Vagina (tissue), 2 donors: ENCODE results near the gene SLC4A11.

Experiments
- CTCF ChIP-seq, 3 experiments: fragments of 450-650 bp in 2 of 3; fragments of 200-600 bp in 1 of 3; sonication (generic) in 1 of 3; IDR thresholded peaks; one replicate each; pipeline ENCODE4 v1.5.1; 2017 to 2019; ENCODE audit warnings: antibody characterized with exemption in 3 of 3, mild to moderate bottlenecking in 2 of 3, moderate library complexity in 2 of 3
- POLR2A ChIP-seq, 2 donors: fragments of 450-650 bp; IDR thresholded peaks; one replicate each; pipeline ENCODE4 v1.6.1; 2017; ENCODE audit warnings: antibody characterized with exemption in 2 of 2, mild to moderate bottlenecking in 2 of 2, moderate library complexity in 2 of 2
- POLR2AphosphoS5 ChIP-seq, 2 donors: sonication (generic); formaldehyde crosslinking; IDR thresholded peaks; one replicate each; pipeline ENCODE4 v1.9.0; 2017; ENCODE audit warnings: antibody characterized with exemption in 2 of 2, mild to moderate bottlenecking in 2 of 2, low read depth in 1 of 2; ENCODE audit not compliant: insufficient read depth in 1 of 2

DNA sequence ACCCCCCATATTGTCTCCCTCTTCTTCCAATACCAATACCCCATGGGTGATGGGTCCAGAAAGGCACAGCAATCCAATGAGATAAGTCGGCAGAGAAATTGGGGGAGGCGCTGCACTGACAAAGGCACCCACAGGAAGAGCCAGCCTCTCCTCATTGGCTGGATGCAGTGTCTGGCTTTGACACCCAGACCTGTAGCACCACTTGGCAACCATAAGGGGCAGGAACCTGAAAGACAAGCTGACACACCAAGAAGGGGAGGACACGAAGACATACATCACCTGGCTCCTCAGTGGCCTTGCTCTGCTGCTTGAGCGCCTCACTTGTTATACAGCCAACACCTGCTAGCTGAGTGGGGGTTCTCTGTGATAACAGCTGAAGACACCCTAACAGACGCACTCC lies 19.4 kb upstream of the SLC4A11 start:
- TF ChIP-seq CTCF (IDR thresholded peaks at IDR 0.05) = no peak
- TF ChIP-seq POLR2AphosphoS5 (IDR thresholded peaks at IDR 0.05; ENCODE audit: insufficient read depth in 1 of 2, low read depth in 1 of 2) = no peak
- TF ChIP-seq POLR2A (IDR thresholded peaks at IDR 0.05) = no peak
